Neural crest cell (in vitro differentiated cells): ENCODE measurements around the gene MECR. TPM values are rescaled to one million over a fixed set of nuclear protein-coding genes. Genes with fewer than 3 reads are reported as not detected.

Source experiments
- DNase-seq: peaks from one replicate; pipeline ENCODE4 v3.0.0; 2021; ENCODE audit warnings: low read depth, mixed read lengths, low spot score
- H3K27ac Mint-ChIP-seq: one replicate; pipeline ENCODE4 v1.8.0; 2021; ENCODE audit warnings: mild to moderate bottlenecking, mixed read lengths; ENCODE audit not compliant: unreplicated experiment
- H3K27me3 Mint-ChIP-seq: 2 replicates; pipeline ENCODE4 v1.8.0; 2021; ENCODE audit warnings: low read depth, mild to moderate bottlenecking, mixed read lengths
- H3K36me3 Mint-ChIP-seq: 2 replicates; pipeline ENCODE4 v1.8.0; 2021; ENCODE audit warnings: low read depth, mild to moderate bottlenecking, mixed read lengths
- H3K4me1 Mint-ChIP-seq: 2 replicates; pipeline ENCODE4 v1.8.0; 2021; ENCODE audit warnings: mixed read lengths
- H3K4me3 Mint-ChIP-seq: one replicate; pipeline ENCODE4 v1.8.0; 2021; ENCODE audit warnings: mild to moderate bottlenecking, mixed read lengths
- H3K9me3 Mint-ChIP-seq: 2 replicates; pipeline ENCODE4 v1.8.0; 2021; ENCODE audit warnings: mixed read lengths
- total RNA-seq: library from RNA; stranded (reverse); gene quantifications from 2 replicates; pipeline ENCODE4 v1.2.1, GENCODE V29; 2021
- TF ChIP-seq, protein P1 (sequence below): fragments of 200-600 bp; sonication (generic); conservative IDR thresholded peaks from 2 replicates; pipeline ENCODE4 v1.5.0; 2021; ENCODE audit warnings: antibody characterized with exemption, mild to moderate bottlenecking

MECR gene
- total RNA-seq, 1 donor from 2014 or later = 24.6 TPM

DNA sequence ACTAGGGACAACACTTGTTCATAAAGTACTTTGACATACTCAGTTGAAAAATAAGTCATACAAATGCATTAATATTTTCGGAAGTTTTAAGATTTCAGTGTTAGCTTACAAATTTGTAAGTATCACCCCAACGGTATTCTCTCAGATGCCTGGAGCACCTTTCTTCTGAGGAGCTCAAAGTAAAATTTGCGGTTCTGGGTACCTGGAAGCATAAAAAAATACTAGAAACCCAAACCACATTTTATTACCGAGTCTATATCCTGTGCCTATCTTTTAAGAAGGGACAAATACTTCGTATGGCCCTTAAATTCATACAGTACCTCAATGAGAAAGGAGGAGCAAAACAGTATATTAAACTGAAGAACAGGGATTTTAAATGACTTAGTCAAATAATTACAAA, 59.2 kb downstream of the MECR start:
- Mint-ChIP-seq H3K4me1 (peaks cover 30% of the 10 kb centered on the region), H3K4me3 (no peak overlapping the region), H3K27me3 (no peaks in the 10 kb centered on the region), H3K27ac (no peak overlapping the region), H3K36me3 (peaks cover 9% of the 10 kb centered on the region), H3K9me3 (no peaks in the 10 kb centered on the region)
- DNase-seq = no peak
- TF ChIP-seq, protein P1, sequence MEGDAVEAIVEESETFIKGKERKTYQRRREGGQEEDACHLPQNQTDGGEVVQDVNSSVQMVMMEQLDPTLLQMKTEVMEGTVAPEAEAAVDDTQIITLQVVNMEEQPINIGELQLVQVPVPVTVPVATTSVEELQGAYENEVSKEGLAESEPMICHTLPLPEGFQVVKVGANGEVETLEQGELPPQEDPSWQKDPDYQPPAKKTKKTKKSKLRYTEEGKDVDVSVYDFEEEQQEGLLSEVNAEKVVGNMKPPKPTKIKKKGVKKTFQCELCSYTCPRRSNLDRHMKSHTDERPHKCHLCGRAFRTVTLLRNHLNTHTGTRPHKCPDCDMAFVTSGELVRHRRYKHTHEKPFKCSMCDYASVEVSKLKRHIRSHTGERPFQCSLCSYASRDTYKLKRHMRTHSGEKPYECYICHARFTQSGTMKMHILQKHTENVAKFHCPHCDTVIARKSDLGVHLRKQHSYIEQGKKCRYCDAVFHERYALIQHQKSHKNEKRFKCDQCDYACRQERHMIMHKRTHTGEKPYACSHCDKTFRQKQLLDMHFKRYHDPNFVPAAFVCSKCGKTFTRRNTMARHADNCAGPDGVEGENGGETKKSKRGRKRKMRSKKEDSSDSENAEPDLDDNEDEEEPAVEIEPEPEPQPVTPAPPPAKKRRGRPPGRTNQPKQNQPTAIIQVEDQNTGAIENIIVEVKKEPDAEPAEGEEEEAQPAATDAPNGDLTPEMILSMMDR = no peak

DNA sequence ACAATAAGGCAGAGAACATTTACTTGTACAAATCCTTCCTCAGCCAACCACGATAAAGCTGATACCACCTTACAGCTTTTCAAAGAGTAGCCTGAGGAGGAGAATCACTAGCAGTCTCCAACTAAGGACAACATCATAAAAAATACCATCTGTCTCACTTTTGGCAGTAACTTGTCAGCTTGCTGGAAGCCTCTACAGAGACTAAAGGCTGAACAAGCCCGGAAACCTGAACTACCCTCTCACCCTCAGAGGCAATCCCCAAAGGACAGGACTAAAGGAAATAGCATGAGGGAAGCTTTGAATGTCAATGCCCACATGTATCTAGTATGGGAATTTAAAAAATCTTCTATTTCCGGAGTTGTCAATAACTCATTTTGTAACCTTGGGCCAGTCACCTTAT, 59.6 kb downstream of the MECR start:
- Mint-ChIP-seq H3K36me3 (peaks cover 7% of the 10 kb centered on the region), H3K27me3 (no peaks in the 10 kb centered on the region), H3K4me1 (peaks cover 27% of the 10 kb centered on the region), H3K27ac (no peak overlapping the region), H3K9me3 (no peaks in the 10 kb centered on the region), H3K4me3 (no peak overlapping the region)
- no peak for DNase-seq
- TF ChIP-seq, protein P1 = no peak

DNA sequence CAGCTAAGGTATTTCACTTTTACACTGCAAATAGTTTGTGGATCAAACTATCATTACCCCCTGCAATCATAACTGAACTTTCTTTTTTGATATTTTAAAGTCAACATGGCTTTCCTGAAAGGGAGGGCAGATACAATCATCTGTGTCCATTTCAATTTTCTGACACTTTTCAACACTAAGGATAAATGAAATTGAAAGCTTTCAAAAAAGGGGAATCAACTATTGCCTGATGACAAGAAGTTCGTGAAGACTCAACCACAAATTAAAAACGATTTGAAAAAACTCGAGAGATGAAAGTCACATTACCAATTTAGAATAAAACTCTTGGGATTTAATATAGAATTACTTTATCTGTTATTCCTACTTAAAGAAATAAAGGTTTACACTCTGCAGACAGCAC, 60.8 kb downstream of the MECR start:
- Mint-ChIP-seq H3K36me3 (peaks cover 10% of the 10 kb centered on the region), H3K4me3 (no peak overlapping the region), H3K27ac (no peak overlapping the region), H3K27me3 (no peaks in the 10 kb centered on the region), H3K4me1 (peaks cover 35% of the 10 kb centered on the region), H3K9me3 (no peaks in the 10 kb centered on the region)
- DNase-seq = no peak
- TF ChIP-seq, protein P1 = no peak

DNA sequence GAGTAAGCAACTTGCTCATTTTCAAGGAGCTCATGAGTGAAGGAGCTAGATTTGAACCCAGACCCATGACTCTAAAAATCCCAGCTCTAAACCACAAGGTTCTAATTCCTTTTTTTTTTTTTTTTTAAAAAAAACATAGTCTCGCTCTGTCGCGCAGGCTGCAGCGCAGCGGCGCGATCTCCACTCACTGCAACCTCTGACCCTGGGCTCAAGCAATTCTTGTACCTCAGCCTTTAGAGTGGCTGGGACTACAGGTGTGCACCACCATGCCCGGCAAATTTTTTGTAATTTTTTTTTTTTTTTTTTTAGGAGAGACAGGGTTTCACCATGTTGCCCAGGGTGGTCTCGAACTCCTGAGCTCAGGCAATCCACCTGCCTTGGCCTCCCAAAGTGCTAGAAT, 62.8 kb downstream of the MECR start:
- Mint-ChIP-seq H3K9me3 (no peaks in the 10 kb centered on the region), H3K27ac (no peak overlapping the region), H3K4me3 (no peak overlapping the region), H3K36me3 (peaks cover 8% of the 10 kb centered on the region), H3K27me3 (no peaks in the 10 kb centered on the region), H3K4me1 (peaks cover 49% of the 10 kb centered on the region)
- DNase-seq = no peak
- TF ChIP-seq, protein P1 = no peak

DNA sequence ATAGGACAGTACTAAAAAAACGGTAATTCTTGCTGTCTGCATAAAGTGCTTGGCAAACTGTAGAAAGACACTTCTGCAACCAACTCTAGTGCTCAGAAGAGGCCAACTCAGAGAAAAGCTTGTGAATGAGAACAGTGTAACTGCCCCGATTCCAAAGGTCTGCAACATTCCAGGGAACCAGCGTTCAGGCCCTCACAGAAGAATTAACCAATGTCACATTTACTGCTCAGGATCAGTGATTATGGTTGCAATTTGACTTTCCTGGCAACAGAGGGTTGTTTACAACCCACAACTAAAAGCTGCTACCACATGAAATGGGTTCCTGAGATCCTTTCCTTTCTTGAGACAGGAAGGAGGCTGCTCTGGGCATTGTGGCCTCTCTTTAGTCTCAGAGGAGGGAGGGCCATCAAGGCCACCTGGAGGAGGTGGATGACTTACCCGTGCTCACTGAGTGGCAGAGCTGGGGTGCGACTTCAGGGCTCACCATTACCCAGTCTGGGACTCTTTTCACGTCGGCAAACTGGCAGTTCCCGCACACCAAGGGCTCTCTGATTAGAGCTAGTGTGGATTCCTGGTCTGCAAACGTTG, 64.3 kb downstream of the MECR start:
- peak overlapping the region; percentile 32 for H3K27ac Mint-ChIP-seq
- H3K36me3 Mint-ChIP-seq = peaks cover 5% of the 10 kb centered on the region
- peaks cover 40% of the 10 kb centered on the region for H3K4me1 Mint-ChIP-seq
- H3K4me3 Mint-ChIP-seq = no peak overlapping the region
- no peaks in the 10 kb centered on the region for H3K27me3 Mint-ChIP-seq
- DNase-seq = no peak
- no peaks in the 10 kb centered on the region for H3K9me3 Mint-ChIP-seq
- TF ChIP-seq, protein P1 = no peak

DNA sequence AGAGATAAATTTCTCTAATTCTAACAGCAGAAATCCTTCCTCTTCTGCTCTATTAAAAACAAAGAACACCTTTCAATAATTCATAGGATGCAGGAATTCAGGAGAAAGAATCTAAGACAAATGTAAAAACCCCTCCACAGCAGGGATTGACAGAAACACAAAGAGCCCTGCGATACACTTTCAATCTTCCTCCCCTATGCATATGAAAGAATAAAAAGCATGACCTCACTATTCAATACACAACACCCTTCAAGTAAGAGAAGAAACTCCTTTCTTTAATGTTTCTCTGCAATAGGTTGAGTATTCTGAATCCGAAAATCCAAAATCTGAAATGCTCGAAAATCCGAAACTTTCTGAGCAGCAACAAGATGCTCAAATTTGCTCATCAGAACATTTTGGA, 66.1 kb downstream of the MECR start:
- Mint-ChIP-seq H3K36me3 (peaks cover 11% of the 10 kb centered on the region), H3K4me1 (peaks cover 31% of the 10 kb centered on the region), H3K9me3 (no peaks in the 10 kb centered on the region), H3K27ac (peak overlapping the region; percentile 83), H3K27me3 (no peaks in the 10 kb centered on the region), H3K4me3 (no peak overlapping the region)
- TF ChIP-seq, protein P1 = no peak
- no peak for DNase-seq
